HG02943 (cell line): ENCODE measurements around the gene C3orf49.

Experiments
- ATAC-seq: cut with Tn5 transposase; IDR thresholded peaks from one replicate; pipeline ENCODE4 v1.9.1; 2021; ENCODE audit warnings: mild to moderate bottlenecking, low read depth, moderate library complexity; ENCODE audit not compliant: unreplicated experiment

Gene C3orf49

GRCh38 chr3:63819151-63819398, at the start of gene C3orf49:
Gene C3orf49 (plus strand): TSS chr3:63819299. CDS start chr3:63819472, 173 bp downstream.
- no peak for ATAC-seq

GRCh38 chr3:63774781-63775180, 44.3 kb upstream of the C3orf49 start:
- no peak for ATAC-seq

GRCh38 chr3:63779227-63779626, 39.9 kb upstream of the C3orf49 start:
- ATAC-seq, result no peak

GRCh38 chr3:63791974-63792373, 27.1 kb upstream of the C3orf49 start:
- no peak for ATAC-seq

- no peak for ATAC-seq
Measured at GRCh38 chr3:63795438-63795837, 23.7 kb upstream of the C3orf49 start.

GRCh38 chr3:63798544-63798943, 20.6 kb upstream of the C3orf49 start:
- no peak for ATAC-seq

- ATAC-seq, result no peak
Measured at GRCh38 chr3:63798949-63799348, 20.1 kb upstream of the C3orf49 start.

- ATAC-seq, result no peak
Measured at GRCh38 chr3:63800097-63800496, 19.0 kb upstream of the C3orf49 start.

- no peak for ATAC-seq
Measured at GRCh38 chr3:63803911-63804310, 15.2 kb upstream of the C3orf49 start.

GRCh38 chr3:63807961-63808565, 11.0 kb upstream of the C3orf49 start:
- ATAC-seq, result no peak

- no peak for ATAC-seq
Measured at GRCh38 chr3:63808633-63809032, 10.5 kb upstream of the C3orf49 start.

- ATAC-seq, result no peak
Measured at GRCh38 chr3:63809607-63810006, 9.5 kb upstream of the C3orf49 start.

- ATAC-seq, result no peak
Measured at GRCh38 chr3:63814237-63814636, 4.9 kb upstream of the C3orf49 start.

- ATAC-seq, result no peak
Measured at GRCh38 chr3:63817225-63817624, 1.9 kb upstream of the C3orf49 start.

- ATAC-seq, result no peak
Measured at GRCh38 chr3:63818282-63819150, 583 bp upstream of the C3orf49 start.

- ATAC-seq, result no peak
Measured at GRCh38 chr3:63824309-63824708, 5.2 kb downstream of the C3orf49 start.

GRCh38 chr3:63830526-63830925, 11.4 kb downstream of the C3orf49 start:
- ATAC-seq, result no peak

- ATAC-seq, result no peak
Measured at GRCh38 chr3:63832395-63832794, 13.3 kb downstream of the C3orf49 start.

- ATAC-seq, result no peak
Measured at GRCh38 chr3:63841704-63842103, 22.6 kb downstream of the C3orf49 start.

GRCh38 chr3:63842127-63842526, 23.0 kb downstream of the C3orf49 start:
- ATAC-seq, result no peak

GRCh38 chr3:63845215-63845614, 26.1 kb downstream of the C3orf49 start:
- ATAC-seq, result no peak

- no peak for ATAC-seq
Measured at GRCh38 chr3:63847718-63848450, 28.8 kb downstream of the C3orf49 start.
